GM21528 (cell line): Measurements from ENCODE around the gene TCFL5.

Source experiments
- ATAC-seq: cut with Tn5 transposase; IDR thresholded peaks from one replicate; pipeline ENCODE4 v1.9.1; 2021; ENCODE audit warnings: mild to moderate bottlenecking, moderate library complexity; ENCODE audit not compliant: unreplicated experiment, low FRiP score

Gene TCFL5

GRCh38 chr20:62825333-62825985 lies 36.2 kb downstream of the TCFL5 start:
- no peak for ATAC-seq

GRCh38 chr20:62824476-62825332 lies 36.9 kb downstream of the TCFL5 start:
- ATAC-seq, result no peak

GRCh38 chr20:62823688-62824475 lies 37.7 kb downstream of the TCFL5 start:
- no peak for ATAC-seq

- ATAC-seq, result no peak
Measured at GRCh38 chr20:62822788-62823651, 38.6 kb downstream of the TCFL5 start.

- no peak for ATAC-seq
Measured at GRCh38 chr20:62822239-62822787, 39.3 kb downstream of the TCFL5 start.

- no peak for ATAC-seq
Measured at GRCh38 chr20:62821726-62822210, 39.9 kb downstream of the TCFL5 start.

- ATAC-seq, result no peak
Measured at GRCh38 chr20:62820962-62821725, 40.5 kb downstream of the TCFL5 start.

GRCh38 chr20:62820208-62820961 lies 41.2 kb downstream of the TCFL5 start:
- ATAC-seq, result no peak

GRCh38 chr20:62819494-62820174 lies 42.0 kb downstream of the TCFL5 start:
- ATAC-seq, result no peak

- no peak for ATAC-seq
Measured at GRCh38 chr20:62818592-62819493, 42.8 kb downstream of the TCFL5 start.

- ATAC-seq, result no peak
Measured at GRCh38 chr20:62817975-62818591, 43.5 kb downstream of the TCFL5 start.

GRCh38 chr20:62816884-62817873 lies 44.4 kb downstream of the TCFL5 start, which contains the start of gene COL9A3:
Gene COL9A3, plus strand, starts transcription at chr20:62817050. Its CDS starts 15 bp downstream, at chr20:62817065.
- ATAC-seq, result no peak

GRCh38 chr20:62816031-62816883 lies 45.4 kb downstream of the TCFL5 start:
- ATAC-seq, result no peak
